ENCODE results near the gene NDUFAB1.
"Not testable (repeated sequence)": the region's sequence is repeated elsewhere in the genome, so short reads cannot be mapped to it uniquely, and the experiment has no call there.

The NDUFAB1 gene

DNA sequence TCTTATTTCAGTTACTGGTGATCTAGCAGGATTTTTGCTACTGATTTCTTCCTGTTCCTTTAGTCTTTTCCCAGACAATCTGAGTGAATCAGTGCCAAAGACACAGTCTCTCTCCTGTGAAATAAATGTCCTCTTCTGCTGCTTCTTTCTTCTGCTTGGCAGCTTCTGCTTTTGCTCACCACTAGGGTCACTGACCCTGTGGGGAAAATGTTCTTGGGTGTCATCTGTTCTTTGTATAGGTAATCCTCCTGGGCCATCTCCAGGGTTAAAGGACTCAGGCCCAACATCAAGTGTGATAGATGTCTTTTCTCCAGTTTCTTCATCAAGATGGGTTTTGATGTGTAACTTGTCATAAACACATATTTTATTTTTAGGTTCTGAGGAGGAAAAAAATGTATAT lies 39.8 kb upstream of the NDUFAB1 start:
- TF ChIP-seq, protein P1, sequence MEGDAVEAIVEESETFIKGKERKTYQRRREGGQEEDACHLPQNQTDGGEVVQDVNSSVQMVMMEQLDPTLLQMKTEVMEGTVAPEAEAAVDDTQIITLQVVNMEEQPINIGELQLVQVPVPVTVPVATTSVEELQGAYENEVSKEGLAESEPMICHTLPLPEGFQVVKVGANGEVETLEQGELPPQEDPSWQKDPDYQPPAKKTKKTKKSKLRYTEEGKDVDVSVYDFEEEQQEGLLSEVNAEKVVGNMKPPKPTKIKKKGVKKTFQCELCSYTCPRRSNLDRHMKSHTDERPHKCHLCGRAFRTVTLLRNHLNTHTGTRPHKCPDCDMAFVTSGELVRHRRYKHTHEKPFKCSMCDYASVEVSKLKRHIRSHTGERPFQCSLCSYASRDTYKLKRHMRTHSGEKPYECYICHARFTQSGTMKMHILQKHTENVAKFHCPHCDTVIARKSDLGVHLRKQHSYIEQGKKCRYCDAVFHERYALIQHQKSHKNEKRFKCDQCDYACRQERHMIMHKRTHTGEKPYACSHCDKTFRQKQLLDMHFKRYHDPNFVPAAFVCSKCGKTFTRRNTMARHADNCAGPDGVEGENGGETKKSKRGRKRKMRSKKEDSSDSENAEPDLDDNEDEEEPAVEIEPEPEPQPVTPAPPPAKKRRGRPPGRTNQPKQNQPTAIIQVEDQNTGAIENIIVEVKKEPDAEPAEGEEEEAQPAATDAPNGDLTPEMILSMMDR (IDR thresholded peaks at IDR 0.05): no peak

DNA sequence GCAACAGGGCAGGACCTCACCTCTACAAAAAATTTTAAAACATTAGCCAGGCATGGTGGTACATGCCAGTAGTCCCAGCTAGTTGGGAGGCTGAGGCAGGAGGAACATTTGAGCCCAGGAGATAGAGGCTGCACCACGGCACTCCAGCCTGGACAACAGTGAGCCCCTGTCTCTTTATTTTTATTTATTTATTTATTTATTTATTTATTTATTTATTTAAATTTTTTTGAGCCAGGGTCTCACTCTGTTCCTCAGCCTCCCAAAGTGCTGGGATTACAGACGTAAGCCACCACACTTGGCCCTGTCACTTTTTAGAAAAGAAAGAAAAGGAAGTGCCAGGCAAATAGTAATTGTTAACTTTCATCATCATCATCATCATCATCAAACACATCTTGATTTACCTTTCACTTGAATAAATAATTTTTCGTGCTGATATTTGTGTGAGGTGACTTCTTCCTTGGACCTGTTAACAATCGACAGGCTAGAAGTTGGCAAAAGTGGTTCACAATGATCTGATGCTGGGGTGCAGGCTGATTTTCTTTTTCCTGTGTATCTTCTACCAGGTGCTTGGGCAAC lies 38.4 kb upstream of the NDUFAB1 start:
- TF ChIP-seq, protein P1 (IDR thresholded peaks at IDR 0.05): no peak
- Histone ChIP-seq H2AFZ (no peak overlapping the region), H3K4me1 (no peaks in the 10 kb centered on the region), H3K27ac (no peak overlapping the region), H3K9ac (no peak overlapping the region), H3K4me2 (ENCODE audit: low read length) (no peak overlapping the region), H3K36me3 (ENCODE audit: control insufficient read depth, insufficient read depth, low read length) (no peaks in the 10 kb centered on the region), H3K79me2 (no peaks in the 10 kb centered on the region), H3K9me3 (ENCODE audit: control insufficient read depth, low read length) (no peaks in the 10 kb centered on the region), H3K4me3 (ENCODE audit: low read depth, low read length) (no peak overlapping the region), H3K27me3 (ENCODE audit: control insufficient read depth, insufficient read depth, low read length) (no peaks in the 10 kb centered on the region)

More for the DNA sequence above, 39.8 kb upstream of the NDUFAB1 start:
- no peak overlapping the region for H3K4me3 ChIP-seq (ENCODE audit: low read depth, low read length)
- H3K27me3 ChIP-seq (ENCODE audit: control insufficient read depth, insufficient read depth, low read length): no peaks in the 10 kb centered on the region
- H3K4me1 ChIP-seq: no peaks in the 10 kb centered on the region
- no peak overlapping the region for H3K4me2 ChIP-seq (ENCODE audit: low read length)
- no peaks in the 10 kb centered on the region for H3K9me3 ChIP-seq (ENCODE audit: control insufficient read depth, low read length)
- no peaks in the 10 kb centered on the region for H3K79me2 ChIP-seq
- no peak overlapping the region for H3K27ac ChIP-seq
- no peak overlapping the region for H3K9ac ChIP-seq
- no peaks in the 10 kb centered on the region for H3K36me3 ChIP-seq (ENCODE audit: control insufficient read depth, insufficient read depth, low read length)
- no peak overlapping the region for H2AFZ ChIP-seq

DNA sequence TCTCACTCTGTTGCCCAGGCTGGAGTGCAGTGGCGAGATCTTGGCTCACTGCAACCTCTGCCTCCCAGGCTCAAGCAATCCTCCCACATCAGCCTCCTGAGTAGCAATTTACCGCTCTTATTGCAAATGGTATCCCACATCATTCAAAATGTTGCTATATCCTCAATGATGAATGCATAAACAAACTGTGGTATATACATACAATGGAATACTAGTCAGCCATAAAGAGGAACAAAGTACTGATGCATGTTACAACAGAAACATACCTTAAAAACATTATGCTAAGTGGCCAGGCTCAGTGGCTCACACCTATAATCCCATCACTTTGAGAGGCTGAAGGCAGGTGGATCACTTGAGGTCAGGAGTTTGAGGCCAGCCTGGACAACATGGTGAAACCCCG lies 35.8 kb upstream of the NDUFAB1 start:
- H2AFZ ChIP-seq; H3K36me3 ChIP-seq (ENCODE audit: control insufficient read depth, insufficient read depth, low read length); H3K27ac ChIP-seq; H3K27me3 ChIP-seq (ENCODE audit: control insufficient read depth, insufficient read depth, low read length); H3K4me3 ChIP-seq (ENCODE audit: low read depth, low read length); H3K4me2 ChIP-seq (ENCODE audit: low read length); H3K79me2 ChIP-seq; H3K9me3 ChIP-seq (ENCODE audit: control insufficient read depth, low read length); H3K4me1 ChIP-seq; H3K9ac ChIP-seq: not testable (repeated sequence)

DNA sequence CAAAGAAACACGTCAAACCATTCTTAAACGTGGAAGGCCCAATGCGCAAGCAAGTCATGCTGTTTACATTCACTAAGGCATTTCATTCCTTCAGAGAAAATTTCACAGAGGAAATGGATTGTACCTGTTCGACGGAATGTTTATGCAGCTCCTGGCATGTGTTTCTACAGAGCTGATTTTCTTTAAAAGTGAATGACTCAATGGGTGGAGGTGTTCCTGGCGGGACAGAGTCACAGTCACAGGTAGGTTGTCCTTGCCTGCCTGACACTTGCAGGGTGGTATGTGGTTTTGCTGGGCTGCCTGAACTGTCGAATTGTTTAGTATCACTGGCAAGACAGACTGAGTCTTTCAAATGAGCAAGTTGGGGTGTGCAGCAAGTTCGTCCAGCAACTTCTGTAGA lies 33.4 kb upstream of the NDUFAB1 start:
- Histone ChIP-seq H3K9ac (no peak overlapping the region), H3K9me3 (ENCODE audit: control insufficient read depth, low read length) (no peaks in the 10 kb centered on the region), H3K79me2 (no peaks in the 10 kb centered on the region), H3K4me2 (ENCODE audit: low read length) (no peak overlapping the region), H3K4me1 (no peaks in the 10 kb centered on the region), H3K4me3 (ENCODE audit: low read depth, low read length) (no peak overlapping the region), H3K27ac (no peak overlapping the region), H3K36me3 (ENCODE audit: control insufficient read depth, insufficient read depth, low read length) (no peaks in the 10 kb centered on the region), H3K27me3 (ENCODE audit: control insufficient read depth, insufficient read depth, low read length) (no peaks in the 10 kb centered on the region), H2AFZ (no peak overlapping the region)
- TF ChIP-seq, protein P1 (IDR thresholded peaks at IDR 0.05): no peak

DNA sequence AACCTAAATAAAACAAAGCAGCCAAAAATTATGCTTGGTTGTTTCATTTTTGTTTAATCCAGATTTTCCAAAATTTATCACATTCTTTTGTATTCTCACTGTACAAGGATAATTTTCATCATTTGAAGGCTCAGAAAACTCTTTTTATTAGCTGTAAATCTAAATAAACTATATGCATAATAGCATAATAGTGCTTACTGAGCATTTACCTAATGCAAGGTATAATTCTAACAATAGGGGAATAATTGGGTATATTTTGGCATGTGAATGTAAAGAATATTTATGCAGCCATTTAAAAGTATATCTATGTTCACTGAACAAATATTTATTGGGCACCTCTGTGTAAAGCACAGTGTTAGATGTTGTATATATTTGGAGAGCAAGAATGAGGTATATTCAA lies 28.0 kb upstream of the NDUFAB1 start:
- Histone ChIP-seq H3K9ac (no peak overlapping the region), H2AFZ (no peak overlapping the region), H3K9me3 (ENCODE audit: control insufficient read depth, low read length) (no peaks in the 10 kb centered on the region), H3K27me3 (ENCODE audit: control insufficient read depth, insufficient read depth, low read length) (no peaks in the 10 kb centered on the region), H3K27ac (no peak overlapping the region), H3K79me2 (no peaks in the 10 kb centered on the region), H3K4me2 (ENCODE audit: low read length) (no peak overlapping the region), H3K4me3 (ENCODE audit: low read depth, low read length) (no peak overlapping the region), H3K4me1 (no peaks in the 10 kb centered on the region), H3K36me3 (ENCODE audit: control insufficient read depth, insufficient read depth, low read length) (no peaks in the 10 kb centered on the region)
- TF ChIP-seq, protein P1 (IDR thresholded peaks at IDR 0.05): no peak
